ENCODE results near the gene TSPAN15. TPM values are rescaled to one million over a fixed set of nuclear protein-coding genes. Genes with fewer than 3 reads are reported as not detected.
"Not testable (repeated sequence)": the region's sequence is repeated elsewhere in the genome, so short reads cannot be mapped to it uniquely, and the experiment has no call there.

Gene TSPAN15
- total and polyA plus RNA-seq, 8 donors = 34.4 to 67.9 (median 41.5) TPM

DNA sequence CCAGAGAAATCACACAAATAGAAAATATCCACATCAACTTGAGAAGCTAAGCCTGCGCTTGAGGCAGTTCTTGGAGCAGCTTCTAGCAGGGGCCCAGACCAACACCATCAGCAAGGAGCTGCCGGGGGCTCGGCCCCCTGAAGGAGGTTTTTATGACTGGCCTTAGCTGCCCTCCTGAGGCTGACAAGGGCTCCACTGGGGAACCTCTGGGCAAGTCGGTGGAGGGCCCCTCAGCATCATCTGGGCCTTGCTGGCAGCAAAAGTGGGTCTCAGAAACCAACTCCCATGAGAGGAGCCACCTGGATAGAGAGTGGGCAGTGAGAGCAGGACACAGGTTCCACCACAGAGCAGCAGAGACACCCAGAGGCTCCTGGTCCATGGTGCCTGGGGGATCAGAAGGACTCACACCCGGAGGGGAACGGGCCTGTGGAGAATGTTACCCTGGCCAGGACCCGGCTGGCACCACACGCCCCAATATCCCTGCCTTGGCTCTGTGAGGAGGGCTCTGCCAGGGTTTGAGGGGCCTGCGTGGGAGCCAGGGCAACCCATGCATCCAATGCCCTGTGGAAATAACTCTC is 66.1 kb downstream of the TSPAN15 start:
- TF ChIP-seq, protein P1, sequence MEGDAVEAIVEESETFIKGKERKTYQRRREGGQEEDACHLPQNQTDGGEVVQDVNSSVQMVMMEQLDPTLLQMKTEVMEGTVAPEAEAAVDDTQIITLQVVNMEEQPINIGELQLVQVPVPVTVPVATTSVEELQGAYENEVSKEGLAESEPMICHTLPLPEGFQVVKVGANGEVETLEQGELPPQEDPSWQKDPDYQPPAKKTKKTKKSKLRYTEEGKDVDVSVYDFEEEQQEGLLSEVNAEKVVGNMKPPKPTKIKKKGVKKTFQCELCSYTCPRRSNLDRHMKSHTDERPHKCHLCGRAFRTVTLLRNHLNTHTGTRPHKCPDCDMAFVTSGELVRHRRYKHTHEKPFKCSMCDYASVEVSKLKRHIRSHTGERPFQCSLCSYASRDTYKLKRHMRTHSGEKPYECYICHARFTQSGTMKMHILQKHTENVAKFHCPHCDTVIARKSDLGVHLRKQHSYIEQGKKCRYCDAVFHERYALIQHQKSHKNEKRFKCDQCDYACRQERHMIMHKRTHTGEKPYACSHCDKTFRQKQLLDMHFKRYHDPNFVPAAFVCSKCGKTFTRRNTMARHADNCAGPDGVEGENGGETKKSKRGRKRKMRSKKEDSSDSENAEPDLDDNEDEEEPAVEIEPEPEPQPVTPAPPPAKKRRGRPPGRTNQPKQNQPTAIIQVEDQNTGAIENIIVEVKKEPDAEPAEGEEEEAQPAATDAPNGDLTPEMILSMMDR (IDR thresholded peaks at IDR 0.05) = no peak
- Histone ChIP-seq H3K9me3 (no peaks in the 10 kb centered on the region), H3K27ac (no peak overlapping the region), H3K4me1 (no peaks in the 10 kb centered on the region), H3K27me3 (no peaks in the 10 kb centered on the region), H3K36me3 (no peaks in the 10 kb centered on the region), H3K4me3 (no peak overlapping the region)
- no peak for DNase-seq
- ATAC-seq = no peak
- intact Hi-C loops (cut with DNase I) = no loop called here

- intact Hi-C loops (cut with DNase I) = no loop called here
- Histone ChIP-seq H3K4me1 (no peaks in the 10 kb centered on the region), H3K36me3 (no peaks in the 10 kb centered on the region), H3K9me3 (no peaks in the 10 kb centered on the region), H3K27ac (no peak overlapping the region), H3K27me3 (no peaks in the 10 kb centered on the region), H3K4me3 (no peak overlapping the region)
- TF ChIP-seq, protein P1 (IDR thresholded peaks at IDR 0.05) = no peak
- DNase-seq = no peak
- no peak for ATAC-seq
Observed at GRCh38 chr10:69527961-69528360, 76.7 kb downstream of the TSPAN15 start.

DNA sequence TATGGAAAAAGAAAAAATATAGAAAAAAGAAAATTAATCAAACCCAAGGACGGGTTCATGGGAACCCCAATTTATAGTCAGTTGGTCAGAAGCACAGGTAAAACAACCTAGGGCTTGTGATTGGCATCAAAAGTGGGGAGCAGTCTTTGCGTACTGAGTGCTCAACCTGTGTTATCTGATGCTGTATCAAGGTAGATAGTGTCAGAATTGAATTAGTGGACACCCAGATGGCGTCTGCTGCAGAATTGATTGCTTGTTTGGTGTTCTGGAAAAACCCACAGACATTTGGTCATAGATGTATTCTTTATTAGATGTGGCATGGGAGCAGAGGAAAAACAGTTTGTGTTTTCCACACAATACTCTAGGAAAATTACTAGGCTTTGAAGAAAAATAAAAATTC is 82.4 kb downstream of the TSPAN15 start:
- intact Hi-C loops (cut with DNase I) = no loop called here
- Histone ChIP-seq H3K9me3 (peaks cover 0 to 8% of the 10 kb centered on the region in 2 donors), H3K27me3 (no peaks in the 10 kb centered on the region), H3K36me3 (no peaks in the 10 kb centered on the region), H3K4me3 (no peak overlapping the region), H3K4me1 (no peaks in the 10 kb centered on the region), H3K27ac (no peak overlapping the region)
- DNase-seq (no peak), ATAC-seq (no peak)
- TF ChIP-seq, protein P1 (IDR thresholded peaks at IDR 0.05) = no peak

- H3K36me3 ChIP-seq; H3K27me3 ChIP-seq; DNase-seq; H3K4me3 ChIP-seq; intact Hi-C loops (cut with DNase I); ATAC-seq; H3K4me1 ChIP-seq; H3K27ac ChIP-seq: not testable (repeated sequence)
- peaks cover 0 to 27% of the 10 kb centered on the region in 2 donors for H3K9me3 ChIP-seq
Observed at GRCh38 chr10:69536521-69536920, 85.3 kb downstream of the TSPAN15 start.

DNA sequence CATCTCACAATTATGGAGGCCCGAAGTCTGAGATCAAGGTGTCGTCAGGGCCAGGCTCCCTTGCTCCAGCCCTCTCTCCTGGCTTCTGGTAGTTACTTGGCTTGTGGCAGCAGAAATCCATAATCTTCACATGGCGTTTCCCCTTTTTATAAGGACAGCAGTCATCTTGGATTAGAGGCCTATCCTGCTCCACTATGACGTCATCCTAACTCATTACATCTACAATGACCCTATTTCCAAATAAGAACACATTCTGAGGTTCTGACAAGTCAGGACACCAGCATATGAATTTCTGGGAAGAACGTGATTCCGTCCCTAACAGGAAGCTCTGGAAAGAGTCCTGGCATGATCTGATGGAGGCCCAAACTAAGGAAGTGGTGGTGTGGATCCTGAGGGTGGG is 86.2 kb downstream of the TSPAN15 start:
- Histone ChIP-seq H3K27ac (no peak overlapping the region), H3K4me1 (no peaks in the 10 kb centered on the region), H3K36me3 (no peaks in the 10 kb centered on the region), H3K9me3 (peaks cover 0 to 29% of the 10 kb centered on the region in 2 donors), H3K27me3 (no peaks in the 10 kb centered on the region), H3K4me3 (no peak overlapping the region)
- intact Hi-C loops (cut with DNase I) = no loop called here
- DNase-seq (no peak), ATAC-seq (no peak)
- TF ChIP-seq, protein P1 (IDR thresholded peaks at IDR 0.05) = no peak

- no peaks in the 10 kb centered on the region for H3K36me3 ChIP-seq
- no peak overlapping the region for H3K27ac ChIP-seq
- H3K27me3 ChIP-seq = no peaks in the 10 kb centered on the region
- ATAC-seq (no peak), DNase-seq (no peak)
- H3K9me3 ChIP-seq = peaks cover 0 to 28% of the 10 kb centered on the region in 2 donors
- H3K4me3 ChIP-seq = no peak overlapping the region
- H3K4me1 ChIP-seq = no peaks in the 10 kb centered on the region
- TF ChIP-seq, protein P1 (IDR thresholded peaks at IDR 0.05) = no peak
- intact Hi-C loops (cut with DNase I) = no loop called here
Observed at GRCh38 chr10:69538461-69538860, 87.2 kb downstream of the TSPAN15 start.

All from left lung (tissue), 10 donors.